ENCODE results near the gene CNGA4. TPM values are rescaled to one million over a fixed set of nuclear protein-coding genes. Genes with fewer than 3 reads are reported as not detected.

The CNGA4 gene
- under 1 TPM in 1 of 4 donors, not detected in 3; 0.14 TPM for total RNA-seq

GRCh38 chr11:6238902-6239301 lies at the start of gene CNGA4:
Gene CNGA4 (plus strand): TSS chr11:6239089. CDS start chr11:6239207, 118 bp downstream.
- no peak for TF ChIP-seq EP300 (IDR thresholded peaks at IDR 0.05; ENCODE audit: low read depth)
- TF ChIP-seq CTCF (IDR thresholded peaks at IDR 0.05) = no peak
- no peak for TF ChIP-seq POLR2A (IDR thresholded peaks at IDR 0.05)
- TF ChIP-seq POLR2AphosphoS5 (IDR thresholded peaks at IDR 0.05) = no peak
- Histone ChIP-seq H3K4me3 (no peak within 1 kb of the TSS), H3K27ac (no peak within 1 kb of the TSS), H3K27me3 (no peaks in the 10 kb centered on the region), H3K4me1 (peaks cover 0 to 4% (median 1%) of the 10 kb centered on the region in 4 donors), H3K9me3 (no peaks in the 10 kb centered on the region), H3K36me3 (no peaks in the 10 kb centered on the region)
- intact Hi-C loops (cut with DNase I; ENCODE audit: low total_unique reads) (no loop called here), in situ Hi-C loops (cut with MboI; ENCODE audit: low pct_ligation_motif_present in 1 of 4, low pct_unique_long_range_greater_than_20kb in 1 of 4, low sequenced_read_pairs in 3 of 4) (loop anchor here in 1 of 4 donors (10.0 kb wide), 1 partner anchor 246 kb away; the partner anchor contains the start of genes ARFIP2 and TIMM10B)
- 92% methylated on average over 1 of the region's 1 CpG; no CpG with 5 or more reads in 1 of the 2 donors for WGBS, 2 donors (ENCODE audit: low coverage in 1 of 2)
- DNase-seq = no peak

- Histone ChIP-seq H3K27ac (no peak overlapping the region), H3K36me3 (no peaks in the 10 kb centered on the region), H3K9me3 (no peaks in the 10 kb centered on the region), H3K4me3 (no peak overlapping the region), H3K27me3 (no peaks in the 10 kb centered on the region), H3K4me1 (no peaks in the 10 kb centered on the region)
- no peak for TF ChIP-seq POLR2AphosphoS5 (IDR thresholded peaks at IDR 0.05)
- no peak for TF ChIP-seq EP300 (IDR thresholded peaks at IDR 0.05; ENCODE audit: low read depth)
- TF ChIP-seq POLR2A (IDR thresholded peaks at IDR 0.05) = no peak
- TF ChIP-seq CTCF (IDR thresholded peaks at IDR 0.05) = no peak
- in situ Hi-C loops (cut with MboI; ENCODE audit: low pct_ligation_motif_present in 1 of 4, low pct_unique_long_range_greater_than_20kb in 1 of 4, low sequenced_read_pairs in 3 of 4) (no loop called here), intact Hi-C loops (cut with DNase I; ENCODE audit: low total_unique reads) (no loop called here)
- no peak for DNase-seq
Measured at GRCh38 chr11:6191742-6192141, 47.1 kb upstream of the CNGA4 start.

GRCh38 chr11:6194065-6194581 lies 44.8 kb upstream of the CNGA4 start:
- intact Hi-C loops (cut with DNase I; ENCODE audit: low total_unique reads) = no loop called here
- no peak for TF ChIP-seq POLR2A (IDR thresholded peaks at IDR 0.05)
- TF ChIP-seq EP300 (IDR thresholded peaks at IDR 0.05; ENCODE audit: low read depth) = no peak
- no peak for TF ChIP-seq POLR2AphosphoS5 (IDR thresholded peaks at IDR 0.05)
- TF ChIP-seq CTCF (IDR thresholded peaks at IDR 0.05) = no peak
- DNase-seq = no peak
- H3K4me1 ChIP-seq = no peaks in the 10 kb centered on the region
- WGBS, 2 donors (ENCODE audit: low coverage in 1 of 2) = 83% methylated on average over 1 of the region's 1 CpG; no CpG with 5 or more reads in 1 of the 2 donors
- H3K9me3 ChIP-seq = no peaks in the 10 kb centered on the region
- H3K4me3 ChIP-seq = no peak overlapping the region
- no peak overlapping the region for H3K27ac ChIP-seq
- in situ Hi-C loops (cut with MboI; ENCODE audit: low pct_ligation_motif_present in 1 of 4, low pct_unique_long_range_greater_than_20kb in 1 of 4, low sequenced_read_pairs in 3 of 4) = no loop called here
- H3K27me3 ChIP-seq = no peaks in the 10 kb centered on the region
- H3K36me3 ChIP-seq = no peaks in the 10 kb centered on the region

- H3K36me3 ChIP-seq = no peaks in the 10 kb centered on the region
- H3K4me1 ChIP-seq = no peaks in the 10 kb centered on the region
- WGBS, 2 donors (ENCODE audit: low coverage in 1 of 2) = 14 to 47% methylated on average over 3 to 4 of the region's 4 CpGs
- no peaks in the 10 kb centered on the region for H3K27me3 ChIP-seq
- no peaks in the 10 kb centered on the region for H3K9me3 ChIP-seq
- TF ChIP-seq POLR2A (IDR thresholded peaks at IDR 0.05) (no peak), CTCF (IDR thresholded peaks at IDR 0.05) (no peak), EP300 (IDR thresholded peaks at IDR 0.05; ENCODE audit: low read depth) (no peak), POLR2AphosphoS5 (IDR thresholded peaks at IDR 0.05) (no peak)
- intact Hi-C loops (cut with DNase I; ENCODE audit: low total_unique reads) = no loop called here
- in situ Hi-C loops (cut with MboI; ENCODE audit: low pct_ligation_motif_present in 1 of 4, low pct_unique_long_range_greater_than_20kb in 1 of 4, low sequenced_read_pairs in 3 of 4) = no loop called here
- H3K27ac ChIP-seq = no peak overlapping the region
- no peak overlapping the region for H3K4me3 ChIP-seq
- DNase-seq = no peak
Measured at GRCh38 chr11:6196396-6196795, 42.5 kb upstream of the CNGA4 start.

Measured in transverse colon (tissue), 4 donors.